Fibroblast of pulmonary artery (primary cell): ENCODE measurements around the gene HSCB.

Experiments used
- DNase-seq: peaks from one replicate; pipeline ENCODE4 v3.0.0-alpha.2; 2010; ENCODE audit warnings: low read depth
- H3K4me3 ChIP-seq: replicated peaks from 2 replicates; pipeline ENCODE4 v1.5.1; 2011; ENCODE audit warnings: low read depth, mild to moderate bottlenecking, control low read depth, low read length, moderate library complexity
- TF ChIP-seq, protein P1 (sequence below): IDR thresholded peaks from 2 replicates; pipeline ENCODE4 v1.5.1; 2011; ENCODE audit warnings: mild to moderate bottlenecking, control low read depth, low read length, inconsistent platforms; ENCODE audit errors: missing control alignments

The HSCB gene

DNA sequence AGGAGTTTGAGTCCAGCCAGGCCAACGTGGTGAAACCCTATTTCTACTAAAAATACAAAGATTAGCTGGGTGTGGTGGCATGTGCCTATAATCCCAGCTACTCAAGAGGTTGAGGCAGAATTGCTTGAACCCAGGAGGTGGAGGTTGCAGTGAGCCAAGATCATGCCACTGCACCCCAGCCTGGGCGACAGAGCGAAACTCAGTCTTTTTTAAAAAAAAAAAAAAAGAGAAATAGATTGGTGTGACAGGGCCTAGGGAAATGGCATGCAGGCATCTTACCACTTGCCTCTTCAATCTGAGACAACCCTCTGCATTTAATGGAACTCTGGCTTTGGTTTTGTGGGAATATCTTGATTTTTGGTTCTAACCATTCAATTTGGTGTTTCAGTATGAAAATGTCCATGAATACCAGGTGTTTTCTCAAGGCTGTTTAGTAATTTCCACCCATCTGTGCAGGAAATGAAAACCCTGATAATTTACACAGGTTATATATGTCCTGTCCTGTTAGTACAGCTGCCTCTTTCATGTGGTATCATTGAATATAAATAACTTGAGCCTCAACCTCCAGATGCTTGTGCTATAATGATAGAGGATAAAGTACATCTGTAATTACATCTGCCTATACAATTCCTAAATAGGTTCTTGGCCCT, 50.1 kb downstream of the HSCB start:
- no peak for DNase-seq

DNA sequence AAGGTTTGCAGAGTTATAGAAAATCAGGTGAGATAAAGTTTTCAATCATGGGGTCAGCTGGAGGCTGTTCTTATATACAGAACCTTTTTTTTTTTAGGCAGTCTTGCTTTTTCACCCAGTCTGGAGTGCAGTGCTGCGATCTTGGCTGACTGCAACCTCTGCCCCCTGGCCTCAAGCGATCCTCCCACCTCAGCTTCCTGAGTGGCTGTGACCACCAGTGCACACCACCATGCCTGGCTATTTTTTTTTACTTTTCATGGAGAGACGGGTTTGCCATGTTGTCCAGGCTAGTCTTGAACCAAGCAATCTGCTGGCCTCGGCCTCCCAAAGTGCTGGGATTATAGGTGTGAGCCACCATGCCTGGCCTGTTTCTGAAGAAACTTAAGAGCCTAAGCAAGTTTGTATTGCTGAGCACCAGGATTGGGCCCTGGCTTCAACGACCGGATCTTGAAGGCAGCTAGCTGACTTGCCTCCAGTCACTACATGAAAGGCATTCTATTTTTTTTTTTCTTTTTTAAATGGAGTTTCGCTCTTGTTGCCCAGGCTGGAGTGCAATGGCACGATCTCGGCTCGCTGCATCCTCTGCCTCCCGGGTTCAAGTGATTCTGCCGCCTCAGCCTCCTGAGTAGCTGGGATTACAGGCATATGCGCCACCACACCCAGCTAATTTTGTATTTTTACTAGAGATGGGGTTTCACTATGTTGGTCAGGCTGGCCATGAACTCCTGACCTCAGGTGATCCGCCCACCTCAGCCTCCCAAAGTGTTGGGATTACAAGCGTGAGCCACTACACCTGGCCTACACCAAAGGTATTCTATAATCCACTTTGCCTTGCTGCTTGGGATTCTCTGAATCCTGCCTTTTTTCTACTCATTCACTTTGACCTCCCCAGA, 50.9 kb downstream of the HSCB start:
- TF ChIP-seq, protein P1, sequence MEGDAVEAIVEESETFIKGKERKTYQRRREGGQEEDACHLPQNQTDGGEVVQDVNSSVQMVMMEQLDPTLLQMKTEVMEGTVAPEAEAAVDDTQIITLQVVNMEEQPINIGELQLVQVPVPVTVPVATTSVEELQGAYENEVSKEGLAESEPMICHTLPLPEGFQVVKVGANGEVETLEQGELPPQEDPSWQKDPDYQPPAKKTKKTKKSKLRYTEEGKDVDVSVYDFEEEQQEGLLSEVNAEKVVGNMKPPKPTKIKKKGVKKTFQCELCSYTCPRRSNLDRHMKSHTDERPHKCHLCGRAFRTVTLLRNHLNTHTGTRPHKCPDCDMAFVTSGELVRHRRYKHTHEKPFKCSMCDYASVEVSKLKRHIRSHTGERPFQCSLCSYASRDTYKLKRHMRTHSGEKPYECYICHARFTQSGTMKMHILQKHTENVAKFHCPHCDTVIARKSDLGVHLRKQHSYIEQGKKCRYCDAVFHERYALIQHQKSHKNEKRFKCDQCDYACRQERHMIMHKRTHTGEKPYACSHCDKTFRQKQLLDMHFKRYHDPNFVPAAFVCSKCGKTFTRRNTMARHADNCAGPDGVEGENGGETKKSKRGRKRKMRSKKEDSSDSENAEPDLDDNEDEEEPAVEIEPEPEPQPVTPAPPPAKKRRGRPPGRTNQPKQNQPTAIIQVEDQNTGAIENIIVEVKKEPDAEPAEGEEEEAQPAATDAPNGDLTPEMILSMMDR: no peak
- DNase-seq: no peak
- no peak overlapping the region for H3K4me3 ChIP-seq

More for the DNA sequence above, 50.1 kb downstream of the HSCB start:
- TF ChIP-seq, protein P1: no peak
- no peak overlapping the region for H3K4me3 ChIP-seq

DNA sequence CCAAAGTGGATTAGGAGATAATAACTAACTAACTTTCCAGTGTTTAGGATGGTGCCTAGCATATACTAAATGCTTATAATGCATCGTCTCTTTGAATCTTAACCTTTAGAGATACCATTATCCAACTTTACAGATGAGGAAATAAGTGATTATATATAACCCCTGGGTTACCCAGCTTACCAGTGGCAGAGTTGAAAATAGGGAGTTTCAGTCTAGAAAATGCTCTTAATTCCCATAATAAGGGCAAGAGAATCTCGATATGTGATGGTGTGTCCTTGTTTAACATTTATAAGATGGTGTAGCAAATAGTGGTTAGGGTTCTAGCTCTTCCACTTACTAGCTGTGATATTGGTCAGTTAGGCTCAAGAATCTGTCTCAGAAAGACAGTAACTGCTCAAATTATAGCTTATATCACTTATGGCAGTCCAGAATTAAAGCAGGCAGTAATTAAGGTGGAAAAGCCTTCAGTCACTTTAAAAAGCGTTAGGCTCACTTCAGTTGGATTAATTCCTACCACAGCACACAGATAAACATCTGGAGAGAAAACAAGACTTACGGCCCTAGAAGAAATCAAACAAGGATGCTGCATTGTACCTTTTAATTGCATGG, 52.2 kb downstream of the HSCB start:
- no peak overlapping the region for H3K4me3 ChIP-seq
- no peak for DNase-seq
- TF ChIP-seq, protein P1: no peak

DNA sequence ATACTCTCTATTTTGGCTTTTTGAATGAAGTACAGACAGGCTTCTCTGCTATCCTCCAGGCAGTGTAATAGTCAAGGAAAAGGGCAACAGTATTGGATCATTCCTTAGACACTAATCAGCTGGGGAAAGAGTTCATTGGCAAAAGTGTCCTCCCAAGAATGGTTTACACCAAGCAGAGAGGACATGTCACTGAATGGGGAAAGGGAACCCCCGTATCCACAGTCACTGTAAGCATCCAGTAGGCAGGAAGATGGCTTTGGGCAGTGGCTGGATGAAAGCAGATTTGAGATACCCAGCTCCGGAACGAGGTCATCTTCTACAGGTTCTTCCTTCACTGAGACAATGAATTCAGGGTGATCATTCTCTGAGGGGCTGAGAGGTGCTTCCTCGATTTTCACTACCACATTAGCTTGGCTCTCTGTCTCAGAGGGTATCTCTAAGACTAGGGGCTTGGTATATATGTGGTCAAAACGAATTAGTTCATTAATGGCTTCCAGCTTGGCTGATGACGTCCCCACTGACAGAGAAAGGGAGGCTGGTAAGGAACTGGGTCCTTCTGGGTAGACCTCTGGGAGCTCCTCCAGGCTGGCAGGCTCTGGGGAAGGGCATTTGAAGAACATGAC, 53.3 kb downstream of the HSCB start:
- TF ChIP-seq, protein P1: no peak
- H3K4me3 ChIP-seq: no peak overlapping the region
- no peak for DNase-seq

DNA sequence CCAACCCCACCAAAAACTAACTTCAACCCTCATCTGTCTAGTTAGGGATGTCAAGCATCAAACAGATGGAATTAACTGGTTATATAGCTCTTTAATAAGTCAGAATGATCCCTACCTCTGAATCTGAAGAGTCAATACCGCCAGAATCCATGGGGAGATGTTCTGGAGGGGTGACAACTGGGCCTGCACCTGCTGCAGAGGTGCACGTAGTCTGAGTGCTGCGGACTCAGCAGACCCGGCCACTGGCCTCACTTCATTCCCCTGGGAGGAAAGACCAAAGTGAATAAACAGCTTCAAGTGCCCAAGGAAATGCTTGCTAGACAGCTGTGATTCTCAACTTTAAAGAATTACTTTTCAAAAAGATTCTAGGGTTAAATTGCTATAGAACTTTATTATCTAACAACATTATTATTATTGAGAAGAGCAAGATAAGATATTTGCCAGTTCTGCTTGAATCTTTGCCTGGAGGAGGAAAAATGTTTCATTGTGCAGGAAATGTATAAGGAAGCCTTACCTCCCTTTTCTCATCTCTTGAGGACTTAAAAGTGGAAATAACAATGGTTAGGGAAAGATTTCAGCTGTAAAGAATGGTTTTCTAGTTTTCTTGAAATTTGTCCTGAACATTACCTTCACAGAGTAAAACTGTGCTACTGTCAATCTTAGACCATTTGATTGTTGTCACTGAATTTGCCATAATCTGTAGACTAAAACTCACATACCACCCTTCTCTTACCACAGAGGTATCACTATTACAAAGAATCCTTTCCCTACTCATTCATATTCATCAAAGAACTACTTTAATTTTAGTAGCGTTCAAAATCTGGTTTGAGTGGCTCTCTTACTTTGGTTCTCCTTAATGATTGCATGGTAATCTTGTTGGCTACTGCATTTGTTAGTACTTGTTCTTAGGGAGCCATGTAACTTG, 54.4 kb downstream of the HSCB start:
- no peak overlapping the region for H3K4me3 ChIP-seq
- DNase-seq: no peak
- TF ChIP-seq, protein P1: no peak
